SU-DHL-6 (cell line): ENCODE measurements around the gene SGTB.

Experiments used
- H2AFZ ChIP-seq: fragments of 200-600 bp; sonication (generic); 2 replicates; pipeline ENCODE4 v1.6.1; 2014; ENCODE audit warnings: low read depth, mild to moderate bottlenecking, moderate library complexity, mixed read lengths, antibody characterized with exemption, low read length; ENCODE audit not compliant: severe bottlenecking
- H3F3A ChIP-seq: fragments of 200-600 bp; shearing (Covaris generic); 2 replicates; pipeline ENCODE4 v1.6.0; 2016; ENCODE audit warnings: antibody characterized with exemption, mild to moderate bottlenecking; ENCODE audit not compliant: insufficient read depth
- H3K27ac ChIP-seq: fragments of 200-600 bp; sonication (generic); 2 replicates; pipeline ENCODE4 v1.5.1; 2016; ENCODE audit warnings: low read depth, mild to moderate bottlenecking, low read length, moderate library complexity, mixed read lengths
- H3K27me3 ChIP-seq: fragments of 200-600 bp; sonication (generic), shearing (Covaris generic); 2 replicates; pipeline ENCODE4 v1.6.0; 2014; ENCODE audit warnings: mild to moderate bottlenecking, low read length
- H3K36me3 ChIP-seq: fragments of 200-600 bp; sonication (generic); 2 replicates; pipeline ENCODE4 v1.6.1; 2014; ENCODE audit warnings: mild to moderate bottlenecking, low read length, mixed read lengths
- H3K4me2 ChIP-seq: fragments of 300-600, 200-600 bp; shearing (Covaris generic), sonication (generic); 2 replicates; pipeline ENCODE4 v1.6.0; 2014; ENCODE audit warnings: low read length, low read depth, mild to moderate bottlenecking; ENCODE audit not compliant: poor library complexity, severe bottlenecking
- H3K4me3 ChIP-seq: fragments of 200-600 bp; sonication (generic); 2 replicates; pipeline ENCODE4 v1.5.1; 2014; ENCODE audit warnings: antibody characterized with exemption, low read length, mild to moderate bottlenecking, mixed read lengths; ENCODE audit not compliant: insufficient read depth, poor library complexity, severe bottlenecking
- H3K79me2 ChIP-seq: fragments of 200-600 bp; sonication (generic); 2 replicates; pipeline ENCODE4 v1.6.1; 2014; ENCODE audit warnings: mild to moderate bottlenecking, low read length, moderate library complexity; ENCODE audit not compliant: insufficient read depth
- H3K9ac ChIP-seq: fragments of 200-600 bp; sonication (generic); 2 replicates; pipeline ENCODE4 v1.7.0; 2014; ENCODE audit warnings: mild to moderate bottlenecking, low read length
- H3K9me2 ChIP-seq: fragments of 200-600 bp; sonication (generic); replicated peaks from 2 replicates; pipeline ENCODE4 v1.6.1; 2014; ENCODE audit warnings: low read length; ENCODE audit not compliant: insufficient read depth
- H3K9me3 ChIP-seq: fragments of 200-600 bp; sonication (generic); 2 replicates; pipeline ENCODE4 v1.6.1; 2014; ENCODE audit warnings: low read length, mixed read lengths; ENCODE audit not compliant: insufficient read depth
- H4K20me1 ChIP-seq: fragments of 200-600 bp; sonication (generic); 2 replicates; pipeline ENCODE4 v1.6.1; 2014; ENCODE audit warnings: low read depth, mild to moderate bottlenecking, antibody characterized with exemption, low read length, moderate library complexity, mixed read lengths
- CTCF ChIP-seq: fragments of 200-600 bp; sonication (generic); IDR thresholded peaks from one replicate; pipeline ENCODE4 v1.5.1; 2017; ENCODE audit warnings: antibody characterized with exemption, mild to moderate bottlenecking, low read length, moderate library complexity; ENCODE audit not compliant: insufficient read depth, poor library complexity, severe bottlenecking
- EZH2phosphoT487 ChIP-seq: fragments of 200-600 bp; sonication (generic), shearing (Covaris generic); conservative IDR thresholded peaks from 2 replicates; pipeline ENCODE4 v1.6.1; 2018; ENCODE audit warnings: mild to moderate bottlenecking, antibody characterized with exemption, low read length, moderate library complexity, mixed read lengths

SGTB gene

GRCh38 chr5:65730910-65731309, 9.0 kb upstream of the SGTB start:
- TF ChIP-seq EZH2phosphoT487 (no peak), CTCF (no peak)
- H3K79me2 ChIP-seq: peaks cover 16% of the 10 kb centered on the region

GRCh38 chr5:65728218-65728617, 6.3 kb upstream of the SGTB start:
- Histone ChIP-seq H3K27me3 (no peaks in the 10 kb centered on the region), H3K36me3 (no peaks in the 10 kb centered on the region), H3K4me3 (no peak overlapping the region), H3K79me2 (peaks cover 16% of the 10 kb centered on the region), H3K9me3 (no peaks in the 10 kb centered on the region), H4K20me1 (peaks cover 5% of the 10 kb centered on the region; the same call in 1 of the 2 replicates), H2AFZ (no peak overlapping the region), H3F3A (peaks cover 5% of the 10 kb centered on the region), H3K9me2 (no peaks in the 10 kb centered on the region), H3K9ac (no peak overlapping the region), H3K4me2 (no peak overlapping the region), H3K27ac (no peak overlapping the region)
- TF ChIP-seq EZH2phosphoT487: no peak
- TF ChIP-seq CTCF: no peak

More at GRCh38 chr5:65730910-65731309, 9.0 kb upstream of the SGTB start:
- no peak overlapping the region for H2AFZ ChIP-seq
- no peaks in the 10 kb centered on the region for H3K27me3 ChIP-seq
- no peak overlapping the region for H3K9ac ChIP-seq
- H3K4me2 ChIP-seq: no peak overlapping the region
- H3K27ac ChIP-seq: no peak overlapping the region
- no peaks in the 10 kb centered on the region; the same call in 1 of the 2 replicates for H3F3A ChIP-seq
- H3K36me3 ChIP-seq: no peaks in the 10 kb centered on the region
- peaks cover 5% of the 10 kb centered on the region; the same call in 1 of the 2 replicates for H4K20me1 ChIP-seq
- no peak overlapping the region for H3K4me3 ChIP-seq
- H3K9me2 ChIP-seq: no peaks in the 10 kb centered on the region
- H3K9me3 ChIP-seq: no peaks in the 10 kb centered on the region

GRCh38 chr5:65727491-65728156, 5.7 kb upstream of the SGTB start:
- TF ChIP-seq CTCF (no peak), EZH2phosphoT487 (no peak)
- no peak overlapping the region for H2AFZ ChIP-seq
- H3K9ac ChIP-seq: no peak overlapping the region
- no peaks in the 10 kb centered on the region for H3K36me3 ChIP-seq
- H3K9me2 ChIP-seq: no peaks in the 10 kb centered on the region
- peaks cover 5% of the 10 kb centered on the region; the same call in 1 of the 2 replicates for H4K20me1 ChIP-seq
- H3F3A ChIP-seq: peaks cover 11% of the 10 kb centered on the region
- H3K9me3 ChIP-seq: no peaks in the 10 kb centered on the region
- H3K27ac ChIP-seq: no peak overlapping the region
- no peak overlapping the region for H3K4me2 ChIP-seq
- H3K27me3 ChIP-seq: no peaks in the 10 kb centered on the region
- no peak overlapping the region for H3K4me3 ChIP-seq
- peaks cover 16% of the 10 kb centered on the region for H3K79me2 ChIP-seq
